Measurements from ENCODE around the gene KYNU. TPM values are rescaled to one million over a fixed set of nuclear protein-coding genes. Genes with fewer than 3 reads are reported as not detected.
A peak's percentile ranks its signal among the peaks of the same experiment; 100 is the strongest.
"Not testable (repeated sequence)": the region's sequence is repeated elsewhere in the genome, so short reads cannot be mapped to it uniquely, and the experiment has no call there.

Gene KYNU
- total RNA-seq, 1 donor from 2014 or later: 4.0 TPM

- no peak for DNase-seq (ENCODE audit: extremely low read depth, low read depth, low spot score)
Observed at GRCh38 chr2:142870526-142870925, 6.9 kb upstream of the KYNU start.

DNA sequence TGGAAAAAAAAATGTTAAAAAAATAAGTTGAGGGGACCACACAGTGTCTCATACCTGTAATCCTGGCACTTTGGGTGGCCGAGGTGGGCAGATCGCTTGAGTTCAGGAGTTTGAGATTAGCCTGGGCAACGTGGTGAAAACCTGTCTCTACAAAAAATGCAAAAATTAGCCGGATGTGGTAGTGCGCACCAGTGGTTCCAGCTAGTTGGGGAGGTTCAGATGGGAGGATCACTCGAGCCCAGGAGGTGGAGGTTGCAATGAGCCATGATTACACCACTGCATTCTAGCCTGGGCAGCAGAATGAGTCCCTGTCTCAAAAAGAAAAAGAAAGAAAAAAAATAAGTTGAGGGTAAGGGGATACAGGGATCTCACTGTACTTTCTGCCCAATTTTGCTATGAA lies 6.1 kb upstream of the KYNU start:
- DNase-seq (ENCODE audit: extremely low read depth, low read depth, low spot score): no peak

- peak; percentile 78 for DNase-seq (ENCODE audit: extremely low read depth, low read depth, low spot score)
Observed at GRCh38 chr2:142872882-142873724, 4.4 kb upstream of the KYNU start.

DNA sequence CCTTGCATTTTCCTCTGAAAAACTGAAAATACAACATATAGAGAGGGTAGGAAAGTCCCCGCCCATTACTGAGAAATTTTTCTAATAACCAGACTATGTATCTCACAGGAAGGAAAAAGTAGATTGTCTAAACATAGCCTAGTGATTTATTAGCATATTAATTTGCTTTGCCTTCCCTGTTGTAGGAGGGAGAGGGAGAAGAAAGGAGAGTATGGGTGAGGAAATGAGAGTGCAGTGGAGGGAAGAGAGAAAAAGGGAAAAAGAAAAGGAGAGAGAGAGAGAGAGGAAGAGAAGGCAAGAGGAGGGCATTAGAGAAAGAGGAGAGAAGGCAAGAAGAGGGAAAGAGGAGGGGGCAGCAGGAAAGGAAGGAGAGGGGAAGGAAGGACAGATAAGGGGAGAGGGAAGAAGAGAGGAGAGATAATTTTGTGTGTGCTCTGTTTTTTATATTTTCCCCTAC lies 3.6 kb upstream of the KYNU start:
- no peak for DNase-seq (ENCODE audit: extremely low read depth, low read depth, low spot score)

DNA sequence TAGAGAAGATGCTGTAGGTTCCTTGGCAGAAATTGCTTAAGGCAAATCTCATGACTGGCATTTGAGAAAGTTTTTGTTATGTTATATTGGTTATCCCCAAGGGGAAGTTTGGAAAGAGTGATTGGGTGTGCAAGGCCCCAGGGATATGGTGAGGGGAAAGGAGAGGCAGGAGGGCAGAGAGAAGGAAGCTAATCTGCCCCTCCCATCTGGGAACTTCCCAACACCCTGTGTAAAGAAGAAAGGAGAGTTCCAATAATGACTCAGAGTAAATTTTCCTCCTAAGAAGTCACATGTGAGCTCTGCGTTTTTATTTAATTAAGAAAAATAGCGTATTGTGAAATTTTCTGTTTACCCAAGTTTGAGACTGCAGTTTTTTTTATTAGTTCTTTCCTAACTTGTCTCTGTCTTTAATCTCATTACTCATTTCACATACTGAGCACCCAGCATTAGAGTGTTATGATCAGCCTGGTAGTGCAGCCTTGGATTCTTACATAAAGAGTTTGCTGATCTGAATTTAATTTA lies 3.1 kb upstream of the KYNU start:
- DNase-seq (ENCODE audit: extremely low read depth, low read depth, low spot score): peak; percentile 60

DNA sequence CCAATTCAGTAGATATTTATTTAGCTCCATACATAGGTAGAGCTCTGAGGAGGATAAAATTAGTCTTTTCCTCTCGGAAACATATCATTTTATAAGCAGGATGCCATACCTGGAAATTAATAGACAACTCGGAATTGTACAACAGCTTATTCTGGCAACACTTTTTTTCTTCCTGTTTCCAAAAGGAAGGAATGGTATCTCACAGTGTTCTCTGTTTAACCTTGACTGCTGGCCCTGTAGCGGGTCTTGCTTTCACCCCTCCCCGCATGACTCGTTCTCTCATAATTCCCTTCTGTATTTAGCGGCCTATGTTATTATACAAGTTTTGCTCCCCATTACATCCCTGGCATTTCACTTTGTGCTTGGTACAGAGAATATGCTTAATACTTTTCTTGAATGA lies 2.5 kb upstream of the KYNU start:
- no peak for DNase-seq (ENCODE audit: extremely low read depth, low read depth, low spot score)

DNA sequence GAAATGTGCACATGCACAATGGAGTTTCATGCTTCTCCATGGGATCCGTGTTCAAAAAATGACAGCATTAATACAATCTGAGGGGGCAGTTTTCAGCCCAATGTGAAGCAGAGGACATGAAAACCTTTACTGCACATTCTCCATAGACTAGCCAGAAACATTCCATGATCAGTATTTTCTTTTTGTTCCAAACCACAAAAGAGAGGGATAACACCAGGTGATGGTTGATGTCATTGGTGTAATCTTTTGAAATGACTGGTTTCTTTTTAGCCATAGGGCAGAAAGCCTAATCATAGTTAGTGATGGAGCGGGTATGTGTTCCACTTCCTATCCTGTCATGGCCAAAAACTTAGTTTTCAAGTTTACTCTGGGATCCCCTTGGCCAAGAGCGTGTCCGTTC lies 1.8 kb upstream of the KYNU start:
- no peak for DNase-seq (ENCODE audit: extremely low read depth, low read depth, low spot score)

GRCh38 chr2:142876423-142876822 lies 1.0 kb upstream of the KYNU start:
- no peak for DNase-seq (ENCODE audit: extremely low read depth, low read depth, low spot score)

- DNase-seq (ENCODE audit: extremely low read depth, low read depth, low spot score): no peak
Observed at GRCh38 chr2:142878031-142878678, 691 bp downstream of the KYNU start.

DNA sequence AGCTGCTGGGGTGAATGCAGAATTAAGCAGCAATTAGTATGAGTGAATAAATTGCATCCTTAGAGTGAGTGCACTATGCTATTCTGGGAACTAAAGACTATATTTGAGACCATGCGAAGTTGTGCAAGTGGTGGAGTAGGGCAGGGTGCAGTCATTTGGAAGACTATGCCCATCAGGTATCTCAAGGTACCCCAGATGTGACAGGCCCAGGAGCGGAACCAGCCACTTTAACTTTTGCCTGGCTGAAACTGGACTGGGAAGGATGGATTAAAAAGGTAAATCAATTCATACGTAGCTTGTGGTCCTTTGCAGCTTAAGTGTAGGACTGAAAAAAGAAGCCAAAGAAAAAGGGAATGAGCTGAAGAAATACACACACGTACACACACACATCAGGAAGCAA lies 1.7 kb downstream of the KYNU start:
- no peak for DNase-seq (ENCODE audit: extremely low read depth, low read depth, low spot score)

- no peak for DNase-seq (ENCODE audit: extremely low read depth, low read depth, low spot score)
Observed at GRCh38 chr2:142880279-142880678, 2.8 kb downstream of the KYNU start.

GRCh38 chr2:142881619-142882018 lies 4.2 kb downstream of the KYNU start:
- no peak for DNase-seq (ENCODE audit: extremely low read depth, low read depth, low spot score)

DNA sequence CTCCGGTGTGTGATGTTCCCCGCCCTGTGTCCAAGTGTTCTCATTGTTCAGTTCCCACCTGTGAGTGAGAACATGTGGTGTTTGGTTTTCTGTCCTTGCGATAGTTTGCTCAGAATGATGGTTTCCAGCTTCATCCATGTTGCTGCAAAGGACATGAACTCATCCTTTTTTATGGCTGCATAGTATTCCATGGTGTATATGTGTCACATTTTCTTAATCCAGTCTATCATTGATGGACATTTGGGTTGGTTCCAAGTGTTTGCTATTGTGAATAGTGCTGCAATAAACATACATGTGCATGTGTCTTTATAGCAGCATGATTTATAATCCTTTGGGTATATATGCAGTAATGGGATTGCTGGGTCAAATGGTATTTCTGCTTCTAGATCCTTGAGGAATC lies 5.0 kb downstream of the KYNU start:
- not testable (repeated sequence) for DNase-seq (ENCODE audit: extremely low read depth, low read depth, low spot score)

DNA sequence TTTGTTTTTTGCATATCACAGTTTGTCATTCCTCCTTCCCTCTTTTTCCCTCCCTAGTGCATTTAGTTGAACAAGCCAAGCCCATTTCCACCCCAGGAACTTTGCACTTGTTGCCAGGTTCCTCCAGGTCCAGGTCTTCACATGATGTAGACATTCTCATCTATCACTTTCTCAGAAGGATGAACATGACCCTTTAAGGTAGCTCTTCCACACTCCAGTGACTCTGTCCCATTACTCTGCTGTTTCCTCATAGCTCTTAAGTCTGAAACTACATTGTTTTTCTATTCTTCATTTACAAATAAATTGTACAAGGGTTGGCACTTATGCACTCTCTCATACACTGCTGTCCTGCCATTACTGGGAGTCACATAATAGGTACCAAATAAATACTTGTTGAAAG lies 6.1 kb downstream of the KYNU start:
- DNase-seq (ENCODE audit: extremely low read depth, low read depth, low spot score): no peak

DNA sequence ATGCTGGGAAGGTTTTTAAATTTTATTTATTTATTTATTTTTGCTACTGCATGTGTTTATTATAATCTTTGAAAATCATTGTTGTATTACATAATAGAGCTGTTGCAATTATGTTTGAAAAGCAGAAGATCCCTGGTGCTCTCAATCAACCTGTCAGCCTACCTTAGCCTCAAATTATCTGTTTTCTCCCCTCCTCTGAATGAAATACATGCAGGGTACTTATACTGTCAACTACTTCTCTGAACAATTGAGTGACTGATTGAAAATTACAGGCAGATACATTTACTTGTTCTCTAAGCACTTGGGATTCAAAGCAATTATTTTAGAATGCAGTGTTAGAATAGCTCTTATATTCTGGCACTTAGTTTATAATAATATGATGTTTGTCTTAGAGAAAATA lies 8.1 kb downstream of the KYNU start:
- DNase-seq (ENCODE audit: extremely low read depth, low read depth, low spot score): no peak

- no peak for DNase-seq (ENCODE audit: extremely low read depth, low read depth, low spot score)
Observed at GRCh38 chr2:142892715-142893114, 15.3 kb downstream of the KYNU start.

DNA sequence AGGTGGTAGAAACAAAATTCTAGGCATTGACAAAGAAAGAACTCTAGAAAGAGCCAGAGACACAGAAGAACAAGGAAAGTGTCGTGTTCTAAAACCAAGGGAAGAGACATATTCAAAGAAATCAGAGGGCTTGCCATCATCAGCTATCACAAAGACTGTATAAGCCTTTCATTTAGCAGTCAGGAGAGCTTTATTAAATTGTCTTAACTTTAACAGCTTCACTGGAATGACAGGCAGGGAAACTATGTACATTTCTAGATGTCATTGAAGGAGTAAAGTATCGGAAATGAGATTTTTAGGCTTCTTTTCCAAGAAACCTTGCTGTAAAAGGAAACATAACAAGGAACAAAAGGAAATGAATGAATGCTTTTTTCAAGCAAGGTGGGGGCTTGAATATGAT lies 15.8 kb downstream of the KYNU start:
- no peak for DNase-seq (ENCODE audit: extremely low read depth, low read depth, low spot score)

DNA sequence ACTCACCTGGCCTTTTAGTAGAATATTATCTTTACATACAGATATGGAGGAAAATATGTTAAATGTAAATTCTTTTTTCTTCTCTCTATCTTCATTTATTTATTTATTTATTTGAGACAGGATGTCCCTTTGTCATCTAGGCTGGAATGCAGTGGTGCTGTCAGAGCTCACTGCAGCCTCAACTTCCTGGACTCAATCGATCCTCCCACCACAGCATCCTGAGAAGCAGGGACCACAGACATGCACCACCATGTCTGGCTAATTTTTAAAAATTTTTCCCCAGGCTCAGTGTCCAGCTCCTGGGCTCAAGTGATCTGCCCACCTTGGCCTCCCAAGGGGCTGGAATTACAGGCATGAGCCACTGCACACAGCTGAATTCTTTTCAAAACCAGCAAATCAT lies 20.3 kb downstream of the KYNU start:
- DNase-seq (ENCODE audit: extremely low read depth, low read depth, low spot score): no peak

DNA sequence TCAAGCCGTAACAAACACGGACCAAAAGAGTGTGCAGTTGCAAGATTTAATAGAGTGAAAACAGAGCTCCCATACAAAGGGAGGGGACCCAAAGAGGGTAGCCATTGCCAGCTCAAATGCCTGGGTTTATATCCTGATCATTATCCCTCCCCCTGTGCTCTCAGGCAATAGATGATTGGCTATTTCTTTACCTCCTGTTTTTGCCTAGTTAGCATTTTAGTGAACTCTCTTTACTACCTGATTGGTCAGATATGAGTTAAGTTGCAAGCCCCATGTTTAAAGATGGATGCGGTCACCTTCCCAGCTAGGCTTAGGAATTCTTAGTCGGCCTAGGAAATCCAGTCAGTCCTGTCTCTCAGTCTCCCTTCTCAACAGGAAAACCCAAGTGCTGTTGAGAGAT lies 22.9 kb downstream of the KYNU start:
- not testable (repeated sequence) for DNase-seq (ENCODE audit: extremely low read depth, low read depth, low spot score)

- DNase-seq (ENCODE audit: extremely low read depth, low read depth, low spot score): no peak
Observed at GRCh38 chr2:142901780-142902179, 24.3 kb downstream of the KYNU start.

- not testable (repeated sequence) for DNase-seq (ENCODE audit: extremely low read depth, low read depth, low spot score)
Observed at GRCh38 chr2:142903726-142904125, 26.3 kb downstream of the KYNU start.

DNA sequence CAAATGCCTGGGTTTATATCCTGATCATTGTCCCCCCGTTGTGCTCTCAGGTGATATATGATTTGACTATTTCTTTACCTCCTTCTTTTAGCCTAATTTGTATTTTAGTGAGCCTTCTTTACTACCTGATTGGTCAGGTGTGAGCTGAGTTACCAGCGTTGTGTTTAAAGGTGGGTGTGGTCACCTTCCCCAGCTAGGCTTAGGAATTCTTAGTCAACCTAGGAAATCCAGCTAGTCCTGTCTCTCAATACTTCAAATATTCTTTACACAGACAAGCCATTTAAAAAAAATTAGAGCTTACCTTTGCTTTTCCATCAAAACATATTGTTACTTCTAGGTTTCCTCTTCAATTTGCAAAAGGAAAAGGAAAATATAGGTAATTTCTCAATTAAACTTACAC lies 30.2 kb downstream of the KYNU start:
- DNase-seq (ENCODE audit: extremely low read depth, low read depth, low spot score): no peak
